Right ventricle myocardium inferior (tissue), 1 donor: ENCODE measurements around the gene DDX17. TPM values are rescaled to one million over a fixed set of nuclear protein-coding genes. Genes with fewer than 3 reads are reported as not detected.
A peak's percentile ranks its signal among the peaks of the same experiment; 100 is the strongest.

ENCODE experiments used
- ATAC-seq: fragments of 200-7000 bp; cut with Tn5 transposase; one replicate; pipeline ENCODE4 v1.9.1; 2020; ENCODE audit warnings: mild to moderate bottlenecking, moderate library complexity
- DNase-seq: peaks from one replicate; pipeline ENCODE4 v3.0.0; 2021; ENCODE audit errors: missing footprints
- intact Hi-C: fragments of 100-400 bp; cut with DNase I; formaldehyde crosslinking; loops from one replicate; pipeline ENCODE4 v1.11.0; 2022
- total RNA-seq: library from RNA; stranded (reverse); fragmentation: NEBNext Ultra II Directional; extraction: Animal tissue kit (Norgen Biotek cat#: 25700); gene quantifications from one replicate; pipeline ENCODE4 v1.2.1, GENCODE V29; 2021
- donor health status: DM: no; HTN: yes; CAD: no; lungs with severe emphysema.

The DDX17 gene
- total RNA-seq, 1 donor from 2014 or later = 195 TPM

- intact Hi-C loops = no loop called here
- ATAC-seq (no peak), DNase-seq (no peak)
Measured at GRCh38 chr22:38469306-38469781, 36.8 kb downstream of the DDX17 start.

GRCh38 chr22:38468443-38469305 is 37.4 kb downstream of the DDX17 start:
- intact Hi-C loops = no loop called here
- ATAC-seq = no peak
- DNase-seq = peak; percentile 51

- intact Hi-C loops = no loop called here
- DNase-seq (peak; percentile 80), ATAC-seq (peak; percentile 89)
Measured at GRCh38 chr22:38467904-38468442, 38.1 kb downstream of the DDX17 start, which contains the start of gene KDELR3. Gene KDELR3 (plus strand): TSS chr22:38468096. CDS start chr22:38468234, 138 bp downstream.

GRCh38 chr22:38467438-38467903 is 38.6 kb downstream of the DDX17 start:
- intact Hi-C loops = no loop called here
- DNase-seq (no peak), ATAC-seq (no peak)

- intact Hi-C loops = no loop called here
- DNase-seq (no peak), ATAC-seq (no peak)
Measured at GRCh38 chr22:38465673-38466490, 40.2 kb downstream of the DDX17 start.

- intact Hi-C loops = loop anchor here (5.0 kb wide), 2 partner anchors 48 to 68 kb away; no protein-coding TSS in a partner anchor
- DNase-seq (no peak), ATAC-seq (no peak)
Measured at GRCh38 chr22:38464992-38465672, 41.0 kb downstream of the DDX17 start.

GRCh38 chr22:38462960-38463784 is 42.9 kb downstream of the DDX17 start:
- intact Hi-C loops = loop anchor here (5.0 kb wide), 2 partner anchors 46 to 66 kb away; no protein-coding TSS in a partner anchor
- peak; percentile 63 for ATAC-seq

GRCh38 chr22:38461414-38462081 is 44.6 kb downstream of the DDX17 start:
- intact Hi-C loops = loop anchor here (5.0 kb wide), 2 partner anchors 44 to 64 kb away; no protein-coding TSS in a partner anchor
- ATAC-seq = peak; percentile 64
- peak; percentile 82 for DNase-seq

More at GRCh38 chr22:38462960-38463784, 42.9 kb downstream of the DDX17 start:
- DNase-seq = no peak

- intact Hi-C loops = loop anchor here (5.0 kb wide), 2 partner anchors 44 to 64 kb away; no protein-coding TSS in a partner anchor
- no peak for DNase-seq
- no peak for ATAC-seq
Measured at GRCh38 chr22:38461057-38461413, 45.1 kb downstream of the DDX17 start.

GRCh38 chr22:38460426-38460840 is 45.7 kb downstream of the DDX17 start:
- ATAC-seq (no peak), DNase-seq (no peak)
- intact Hi-C loops = loop anchor here (5.0 kb wide), 2 partner anchors 43 to 63 kb away; no protein-coding TSS in a partner anchor

GRCh38 chr22:38456841-38457699 is 49.0 kb downstream of the DDX17 start:
- DNase-seq (no peak), ATAC-seq (peak; percentile 33)
- intact Hi-C loops = no loop called here

- intact Hi-C loops = no loop called here
- DNase-seq (no peak), ATAC-seq (no peak)
Measured at GRCh38 chr22:38456272-38456835, 49.8 kb downstream of the DDX17 start.

GRCh38 chr22:38455530-38456271 is 50.4 kb downstream of the DDX17 start:
- ATAC-seq (no peak), DNase-seq (no peak)
- intact Hi-C loops = no loop called here

- DNase-seq (no peak), ATAC-seq (no peak)
- intact Hi-C loops = no loop called here
Measured at GRCh38 chr22:38455076-38455529, 51.0 kb downstream of the DDX17 start, which contains the start of gene KCNJ4. Gene KCNJ4 (minus strand): TSS chr22:38455199. CDS start chr22:38428132, 27,067 bp downstream.
